Spleen (tissue), 7 donors: ENCODE results near the gene VPS39.

Experiments used
- CTCF ChIP-seq, 11 experiments: fragments of 200-600 bp in 7 of 11; fragments of 450-650 bp in 4 of 11; sonication (generic) in 4 of 11; IDR thresholded peaks in 8 of 11; conservative IDR thresholded peaks in 3 of 11; 1 replicate in 7 of 11; 2 replicates in 4 of 11; pipeline versions ENCODE4 v1.4.0 to v1.8.0; 2016 to 2021; ENCODE audit warnings: antibody characterized with exemption in 11 of 11, inconsistent platforms in 4 of 11, mild to moderate bottlenecking in 1 of 11
- POLR2A ChIP-seq, 3 donors: fragments of 450-650 bp; IDR thresholded peaks; one replicate each; pipeline ENCODE4 v1.5.1; 2017; ENCODE audit warnings: antibody characterized with exemption in 3 of 3, mild to moderate bottlenecking in 1 of 3
- POLR2AphosphoS5 ChIP-seq, 3 donors: sonication (generic); formaldehyde crosslinking; IDR thresholded peaks; one replicate each; pipeline ENCODE4 v1.5.1; 2017; ENCODE audit warnings: antibody characterized with exemption in 3 of 3
- donor health status: DM: no; HTN: no; CAD: no; lungs with moderate emphysema.
- donor health status: DM: no; HTN: no; CAD: no.
- donor health status: DM: no; HTN: no; CAD: no.

- TF ChIP-seq CTCF (IDR thresholded peaks at IDR 0.05 in 8 of 11, conservative IDR thresholded peaks at IDR 0.05 in 3 of 11) (no peak), POLR2AphosphoS5 (IDR thresholded peaks at IDR 0.05) (no peak), POLR2A (IDR thresholded peaks at IDR 0.05) (no peak)
These were observed 52.4 kb downstream of the VPS39 start for GRCh38 chr15:42155546-42156242.
